NCI-H1930 (cell line): Measurements from ENCODE around the gene FCF1.

Source experiments
- DNase-seq, 2 experiments: peaks; one replicate each; lab custom pipeline; 2025; lab: John Stamatoyannopoulos, UW

Gene FCF1

GRCh38 chr14:74765721-74766120, 52.8 kb downstream of the FCF1 start:
- DNase-seq = no peak

- DNase-seq = no peak
Observed at GRCh38 chr14:74771399-74771798, 58.5 kb downstream of the FCF1 start.

- no peak for DNase-seq
Observed at GRCh38 chr14:74784634-74785033, 71.7 kb downstream of the FCF1 start.

GRCh38 chr14:74785056-74785613, 72.2 kb downstream of the FCF1 start:
- DNase-seq = no peak

- no peak for DNase-seq
Observed at GRCh38 chr14:74786796-74787315, 73.9 kb downstream of the FCF1 start.
